Middle frontal gyrus (tissue), 1 donor: Measurements from ENCODE around the gene KIAA0930.
"Not testable (repeated sequence)": the region's sequence is repeated elsewhere in the genome, so short reads cannot be mapped to it uniquely, and the experiment has no call there.

Experiments used
- DNase-seq: peaks from one replicate; pipeline ENCODE4 v3.0.0-alpha.2; 2015; ENCODE audit warnings: low spot score; ENCODE audit errors: extremely low spot score

KIAA0930 gene

GRCh38 chr22:45262931-45263462, 22.3 kb upstream of the KIAA0930 start:
- no peak for DNase-seq

- DNase-seq = no peak
Observed at GRCh38 chr22:45262195-45262930, 21.7 kb upstream of the KIAA0930 start.

GRCh38 chr22:45261407-45262088, 20.9 kb upstream of the KIAA0930 start:
- no peak for DNase-seq

- DNase-seq = not testable (repeated sequence)
Observed at GRCh38 chr22:45260395-45260759, 19.7 kb upstream of the KIAA0930 start.

- no peak for DNase-seq
Observed at GRCh38 chr22:45259754-45260394, 19.2 kb upstream of the KIAA0930 start.

- DNase-seq = not testable (repeated sequence)
Observed at GRCh38 chr22:45257941-45258340, 17.2 kb upstream of the KIAA0930 start.

- no peak for DNase-seq
Observed at GRCh38 chr22:45254789-45255278, 14.1 kb upstream of the KIAA0930 start.

- DNase-seq = no peak
Observed at GRCh38 chr22:45254388-45254787, 13.7 kb upstream of the KIAA0930 start.

GRCh38 chr22:45253039-45253641, 12.4 kb upstream of the KIAA0930 start:
- DNase-seq = no peak

- DNase-seq = no peak
Observed at GRCh38 chr22:45251825-45252224, 11.1 kb upstream of the KIAA0930 start.

GRCh38 chr22:45248832-45249561, 8.3 kb upstream of the KIAA0930 start:
- no peak for DNase-seq

GRCh38 chr22:45246060-45246985, 5.6 kb upstream of the KIAA0930 start:
- DNase-seq = no peak

- no peak for DNase-seq
Observed at GRCh38 chr22:45244916-45245315, 4.2 kb upstream of the KIAA0930 start.

- DNase-seq = no peak
Observed at GRCh38 chr22:45242778-45243191, 2.1 kb upstream of the KIAA0930 start.

- no peak for DNase-seq
Observed at GRCh38 chr22:45240104-45240809, 437 bp downstream of the KIAA0930 start.

GRCh38 chr22:45239681-45240051, 1.0 kb downstream of the KIAA0930 start:
- no peak for DNase-seq

GRCh38 chr22:45238957-45239680, 1.6 kb downstream of the KIAA0930 start:
- no peak for DNase-seq

GRCh38 chr22:45238076-45238956, 2.4 kb downstream of the KIAA0930 start:
- no peak for DNase-seq
